Measurements from ENCODE around the gene CFD. TPM values are rescaled to one million over a fixed set of nuclear protein-coding genes. Genes with fewer than 3 reads are reported as not detected.

Gene CFD
- total RNA-seq, 1 experiment from 2014 or later: 1.7 TPM

DNA sequence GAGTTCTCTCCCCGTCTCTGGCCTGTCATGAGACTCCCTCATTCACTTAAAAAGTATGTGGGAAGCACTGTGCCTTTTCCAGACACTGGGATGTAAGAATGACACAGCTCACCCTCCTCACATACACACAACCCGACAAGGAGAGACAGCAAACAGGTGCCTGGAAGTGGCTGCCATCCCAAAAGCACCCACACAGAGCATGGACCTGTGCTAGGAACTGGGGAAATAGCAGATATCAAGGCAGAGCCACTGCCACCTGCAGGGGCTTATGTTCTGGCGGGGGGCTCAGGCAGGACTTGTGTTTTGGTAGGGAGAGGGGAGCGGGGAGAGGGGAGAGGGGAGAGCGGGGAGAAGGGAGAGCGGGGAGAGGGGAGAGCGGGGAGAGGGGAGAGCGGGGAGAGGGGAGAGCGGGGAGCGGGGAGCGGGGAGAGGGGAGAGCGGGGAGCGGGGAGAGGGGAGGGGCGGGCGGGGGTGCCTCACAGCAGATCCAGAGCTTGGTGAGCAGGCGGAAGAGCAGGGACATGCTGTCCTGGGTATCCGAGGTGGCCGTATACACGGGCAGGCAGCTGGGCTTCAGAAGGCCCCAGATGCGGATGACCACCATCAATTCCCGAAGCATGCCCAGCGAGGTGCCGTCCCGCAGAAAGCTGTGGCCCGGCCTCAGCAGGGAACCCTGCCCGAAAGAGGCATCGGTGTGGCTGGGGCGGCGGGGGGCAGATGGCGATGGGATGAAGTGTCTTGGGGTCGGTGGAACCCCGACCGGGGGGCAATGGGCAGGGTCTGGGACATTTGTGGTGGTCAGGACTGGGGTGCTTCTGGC, 12.2 kb downstream of the CFD start:
- TF ChIP-seq FOXP1 (CRISPR knock-in tag; IDR thresholded peaks at IDR 0.05; ENCODE audit: borderline replicate concordance) (peak; percentile 36; the same call in 1 of the 2 replicates), SP1 (CRISPR knock-in tag; conservative IDR thresholded peaks at IDR 0.05) (0 out of 2 replicates have a peak, but pooled peaks have one; percentile 16), ZNF671 (CRISPR knock-in tag; IDR thresholded peaks at IDR 0.05) (no peak), STAT6 (CRISPR knock-in tag; conservative IDR thresholded peaks at IDR 0.05; ENCODE audit: low read depth) (no peak), ZNF219 (CRISPR knock-in tag; IDR thresholded peaks at IDR 0.05; ENCODE audit: borderline replicate concordance) (no peak), GRHL2 (CRISPR knock-in tag; IDR thresholded peaks at IDR 0.05; ENCODE audit: insufficient replicate concordance, severe bottlenecking) (no peak)
- peak overlapping the region; percentile 59 for H3K4me3 Mint-ChIP-seq
- peak; percentile 62 for DNase-seq (ENCODE audit: low spot score)
- H3K27ac Mint-ChIP-seq: peak overlapping the region; percentile 95
- H3K9me3 Mint-ChIP-seq: no peaks in the 10 kb centered on the region
- H3K27me3 Mint-ChIP-seq (ENCODE audit: low read depth): no peaks in the 10 kb centered on the region
- H3K36me3 Mint-ChIP-seq: peaks cover 20% of the 10 kb centered on the region
- POLR2A ChIA-PET: interaction anchor here (0.6 to 0.8 kb wide), 2 partner anchors 27 to 62 kb away, joined by 3 to 4 read pairs; no protein-coding TSS in a partner anchor
- CTCF ChIA-PET: interaction anchor here (0.7 to 2.1 kb wide), 4 partner anchors 8 to 47 kb away, joined by 3 to 7 read pairs (median 3); no protein-coding TSS in a partner anchor
- peak; percentile 3; the same call in 1 of the 2 replicates for ATAC-seq
- H3K4me1 Mint-ChIP-seq: peaks cover 5% of the 10 kb centered on the region

DNA sequence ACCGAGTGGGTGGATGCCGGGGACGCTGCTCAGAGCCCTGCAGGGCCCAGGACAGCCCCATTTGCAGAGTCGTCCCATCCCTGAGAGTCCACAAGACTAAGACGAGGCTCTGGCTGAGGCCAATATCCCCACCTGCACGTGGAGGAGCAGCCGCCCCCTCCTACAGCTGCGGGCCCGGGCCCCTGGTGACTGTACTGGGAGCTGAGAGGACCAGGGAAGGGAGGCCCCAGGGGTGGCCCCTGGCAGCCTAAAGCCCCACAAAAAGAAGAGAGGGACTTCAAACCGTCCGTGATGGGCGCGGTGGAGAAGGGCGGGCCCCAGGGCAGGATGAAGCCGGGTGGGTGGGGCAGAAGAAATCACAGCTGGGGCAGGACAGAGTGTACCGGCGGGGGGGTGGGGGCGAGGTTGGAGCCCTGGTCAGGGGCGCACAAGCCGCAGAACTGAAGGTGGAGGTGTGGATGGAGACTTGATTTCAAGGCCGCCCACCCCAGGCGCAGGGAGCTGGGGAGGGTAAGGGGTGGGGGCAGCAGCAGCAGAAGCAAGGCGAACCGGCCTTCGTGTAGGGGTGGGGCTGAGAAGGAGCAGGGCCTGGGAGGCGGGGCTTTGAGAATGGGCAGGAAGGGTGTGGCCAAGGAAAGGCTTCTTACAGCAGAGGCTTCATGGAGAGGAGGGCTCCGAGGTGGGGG, 12.9 kb downstream of the CFD start:
- ATAC-seq (peak; percentile 78), DNase-seq (ENCODE audit: low spot score) (peak; percentile 91)
- ChIA-PET POLR2A (interaction anchor here (0.6 to 1.3 kb wide), 2 partner anchors 8 to 55 kb away, joined by 3 to 4 read pairs; no protein-coding TSS in a partner anchor), CTCF (interaction anchor here (0.7 to 2.1 kb wide), 4 partner anchors 9 to 46 kb away, joined by 3 to 7 read pairs (median 3); no protein-coding TSS in a partner anchor)
- H3K27me3 Mint-ChIP-seq (ENCODE audit: low read depth): no peaks in the 10 kb centered on the region
- H3K4me1 Mint-ChIP-seq: peaks cover 3% of the 10 kb centered on the region
- H3K27ac Mint-ChIP-seq: no peak overlapping the region; the same call in 1 of the 2 replicates
- TF ChIP-seq ATF1 (CRISPR knock-in tag; IDR thresholded peaks at IDR 0.05) (no peak), MYBL2 (CRISPR knock-in tag; IDR thresholded peaks at IDR 0.05) (no peak), CREB1 (CRISPR knock-in tag; IDR thresholded peaks at IDR 0.05) (no peak)
- peaks cover 20% of the 10 kb centered on the region for H3K36me3 Mint-ChIP-seq
- no peaks in the 10 kb centered on the region for H3K9me3 Mint-ChIP-seq
- peak overlapping the region; percentile 59 for H3K4me3 Mint-ChIP-seq

DNA sequence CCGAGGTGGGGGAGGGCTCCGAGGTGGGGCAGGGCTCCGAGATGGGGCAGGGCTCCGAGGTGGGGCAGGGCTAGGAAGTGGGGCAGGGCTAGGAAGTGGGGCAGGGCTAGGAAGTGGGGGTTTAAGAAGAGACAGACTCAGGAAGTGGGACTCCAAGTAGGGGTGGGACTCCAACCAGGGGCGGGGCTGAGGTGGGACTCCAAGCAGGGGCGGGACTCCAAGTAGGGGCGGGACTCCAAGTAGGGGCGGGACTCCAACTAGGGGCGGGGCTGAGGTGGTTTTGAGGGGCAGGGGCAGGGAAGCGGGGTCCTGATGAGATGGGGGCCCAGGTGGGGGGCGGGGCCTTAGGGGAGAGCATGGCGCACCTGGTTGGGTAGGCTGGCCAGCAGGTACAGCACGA, 13.6 kb downstream of the CFD start:
- H3K27ac Mint-ChIP-seq: no peak overlapping the region
- CTCF ChIA-PET: interaction anchor here (0.5 to 2.1 kb wide), 4 partner anchors 21 to 45 kb away, joined by 3 to 7 read pairs (median 4); no protein-coding TSS in a partner anchor
- H3K27me3 Mint-ChIP-seq (ENCODE audit: low read depth): no peaks in the 10 kb centered on the region
- POLR2A ChIA-PET: interaction anchor here (0.6 to 1.3 kb wide), 2 partner anchors 9 to 54 kb away, joined by 3 to 4 read pairs; no protein-coding TSS in a partner anchor
- DNase-seq (ENCODE audit: low spot score) (peak; percentile 82), ATAC-seq (peak; percentile 86)
- peaks cover 20% of the 10 kb centered on the region for H3K36me3 Mint-ChIP-seq
- no peak overlapping the region for H3K4me3 Mint-ChIP-seq
- TF ChIP-seq NFYB (CRISPR knock-in tag; conservative IDR thresholded peaks at IDR 0.05; ENCODE audit: low read depth): no peak
- TF ChIP-seq GABPB1 (CRISPR knock-in tag; IDR thresholded peaks at IDR 0.05): no peak
- TF ChIP-seq, protein P1, sequence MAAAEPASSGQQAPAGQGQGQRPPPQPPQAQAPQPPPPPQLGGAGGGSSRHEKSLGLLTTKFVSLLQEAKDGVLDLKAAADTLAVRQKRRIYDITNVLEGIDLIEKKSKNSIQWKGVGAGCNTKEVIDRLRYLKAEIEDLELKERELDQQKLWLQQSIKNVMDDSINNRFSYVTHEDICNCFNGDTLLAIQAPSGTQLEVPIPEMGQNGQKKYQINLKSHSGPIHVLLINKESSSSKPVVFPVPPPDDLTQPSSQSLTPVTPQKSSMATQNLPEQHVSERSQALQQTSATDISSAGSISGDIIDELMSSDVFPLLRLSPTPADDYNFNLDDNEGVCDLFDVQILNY (CRISPR knock-in tag; IDR thresholded peaks at IDR 0.05): no peak
- H3K4me1 Mint-ChIP-seq: no peaks in the 10 kb centered on the region; the same call in 1 of the 2 replicates
- no peaks in the 10 kb centered on the region for H3K9me3 Mint-ChIP-seq

All from WTC11 (cell line).